H1 (cell line): ENCODE results near the gene SS18. TPM values are rescaled to one million over a fixed set of nuclear protein-coding genes. Genes with fewer than 3 reads are reported as not detected.

ENCODE experiments used
- CTCF ChIA-PET: fragments of 300-600 bp; sonication (Branson Sonifier 250); formaldehyde crosslinking; loops from one replicate; lab custom pipeline; 2021; ENCODE audit not compliant: partially characterized antibody; lab: Charles Lee
- POLR2A ChIA-PET: fragments of 300-600 bp; sonication (Branson Sonifier 250); formaldehyde crosslinking; loops from one replicate; lab custom pipeline; 2021; ENCODE audit warnings: inconsistent platforms; ENCODE audit not compliant: partially characterized antibody; lab: Charles Lee
- DNase-seq, 2 experiments: peaks; one replicate each; pipeline versions ENCODE4 v3.0.0 to v3.0.0-alpha.2; 2010 to 2022; ENCODE audit warnings: low spot score in 2 of 2, low read depth in 1 of 2, mixed read lengths in 1 of 2
- FAIRE-seq: peaks from 2 replicates; lab custom pipeline; 2011; peaks lifted over from hg19 to GRCh38; lab: Jason Lieb, UNC
- H2AFZ ChIP-seq: 2 replicates; pipeline ENCODE4 v1.8.1; 2012; ENCODE audit warnings: low read length, inconsistent platforms
- H2AK5ac ChIP-seq: 2 replicates; pipeline ENCODE4 v1.6.1; 2013; ENCODE audit warnings: low read depth, low read length
- H2BK120ac ChIP-seq: replicated peaks from 2 replicates; pipeline ENCODE3; 2013; ENCODE audit warnings: low read depth, low read length, inconsistent platforms
- H2BK12ac ChIP-seq: 2 replicates; pipeline ENCODE4 v1.6.1; 2013; ENCODE audit warnings: low read depth, low read length
- H2BK15ac ChIP-seq: 2 replicates; pipeline ENCODE4 v1.6.1; 2013; ENCODE audit warnings: low read length
- H2BK20ac ChIP-seq: 2 replicates; pipeline ENCODE4 v1.6.1; 2013; ENCODE audit warnings: low read length
- H2BK5ac ChIP-seq: 2 replicates; pipeline ENCODE4 v1.6.1; 2013; ENCODE audit warnings: low read depth, low read length
- H3K14ac ChIP-seq: 2 replicates; pipeline ENCODE4 v1.6.1; 2013; ENCODE audit warnings: inconsistent platforms; ENCODE audit not compliant: insufficient read length
- H3K18ac ChIP-seq: 2 replicates; pipeline ENCODE4 v1.6.1; 2013; ENCODE audit warnings: low read length; ENCODE audit errors: extremely low read depth
- H3K23ac ChIP-seq: 2 replicates; pipeline ENCODE4 v1.6.1; 2013; ENCODE audit warnings: inconsistent platforms; ENCODE audit not compliant: insufficient read length
- H3K23me2 ChIP-seq: 2 replicates; pipeline ENCODE4 v1.6.1; 2013; ENCODE audit warnings: low read depth, low read length
- H3K27ac ChIP-seq: 2 replicates; pipeline ENCODE4 v1.6.1; 2011; ENCODE audit warnings: low read depth, low read length, inconsistent platforms
- H3K27me3 ChIP-seq, 4 experiments: replicated peaks in 1 of 4; 1 replicate in 1 of 4; 2 replicates in 3 of 4; pipeline versions ENCODE4 v1.6.1 to v1.8.1; 2011 to 2013; ENCODE audit warnings: low read length in 3 of 4, mild to moderate bottlenecking in 3 of 4, inconsistent platforms in 2 of 4, mixed read lengths in 2 of 4, moderate library complexity in 1 of 4; ENCODE audit not compliant: control insufficient read depth in 3 of 4, insufficient read depth in 3 of 4; ENCODE audit errors: extremely low read depth in 1 of 4
- H3K36me3 ChIP-seq, 4 experiments: 2 replicates each; pipeline versions ENCODE4 v1.6.1 to v1.8.1; 2011 to 2013; ENCODE audit warnings: mild to moderate bottlenecking in 4 of 4, low read length in 3 of 4, moderate library complexity in 2 of 4, control low read depth in 1 of 4, inconsistent platforms in 1 of 4; ENCODE audit not compliant: insufficient read depth in 4 of 4, control insufficient read depth in 2 of 4
- H3K4ac ChIP-seq: replicated peaks from 2 replicates; pipeline ENCODE3; 2013; ENCODE audit warnings: low read length, low read depth, mixed read lengths, inconsistent platforms; ENCODE audit not compliant: insufficient read length
- H3K4me1 ChIP-seq, 4 experiments: replicated peaks in 1 of 4; 1 replicate in 1 of 4; 2 replicates in 3 of 4; pipeline versions ENCODE4 v1.6.1 to v1.8.1; 2011 to 2013; ENCODE audit warnings: low read length in 3 of 4, inconsistent platforms in 2 of 4, mixed read lengths in 1 of 4; ENCODE audit not compliant: insufficient read depth in 4 of 4, control insufficient read depth in 3 of 4
- H3K4me2 ChIP-seq, 2 experiments: 2 replicates each; pipeline versions ENCODE4 v1.6.1 to v1.8.1; 2011 to 2013; ENCODE audit warnings: low read depth in 2 of 2, low read length in 2 of 2, control low read depth in 1 of 2, inconsistent platforms in 1 of 2, mild to moderate bottlenecking in 1 of 2; ENCODE audit not compliant: insufficient read depth in 1 of 2
- H3K4me3 ChIP-seq, 4 experiments: fragments of 200-600, 300-600 bp in 1 of 4; sonication (generic), shearing (Covaris generic), sonication (Bioruptor Twin) in 1 of 4; 2 replicates each; pipeline versions ENCODE4 v1.5.1 to v1.8.1; 2011 to 2016; ENCODE audit warnings: low read length in 4 of 4, low read depth in 3 of 4, control low read depth in 2 of 4, inconsistent platforms in 2 of 4, mild to moderate bottlenecking in 2 of 4, mixed read lengths in 1 of 4, moderate library complexity in 1 of 4; ENCODE audit not compliant: insufficient read depth in 2 of 4; ENCODE audit errors: extremely low read depth in 1 of 4
- H3K56ac ChIP-seq: replicated peaks from 2 replicates; pipeline ENCODE3; 2013; ENCODE audit warnings: low read depth, mild to moderate bottlenecking, mixed read lengths, low read length, inconsistent platforms; ENCODE audit not compliant: insufficient read length
- H3K79me1 ChIP-seq: 2 replicates; pipeline ENCODE4 v1.6.1; 2013; ENCODE audit warnings: low read depth, low read length, control low read depth
- H3K79me2 ChIP-seq, 2 experiments: 2 replicates each; pipeline versions ENCODE4 v1.6.1 to v1.8.1; 2012 to 2013; ENCODE audit warnings: low read length in 2 of 2, mild to moderate bottlenecking in 2 of 2, inconsistent platforms in 1 of 2; ENCODE audit not compliant: insufficient read depth in 2 of 2, control insufficient read depth in 1 of 2
- H3K9ac ChIP-seq, 4 experiments: replicated peaks in 1 of 4; 1 replicate in 1 of 4; 2 replicates in 3 of 4; pipeline versions ENCODE4 v1.6.1 to v1.8.1; 2011 to 2013; ENCODE audit warnings: low read depth in 3 of 4, low read length in 3 of 4, control low read depth in 2 of 4, mild to moderate bottlenecking in 2 of 4, moderate library complexity in 2 of 4, inconsistent platforms in 1 of 4; ENCODE audit errors: extremely low read depth in 1 of 4
- H3K9me3 ChIP-seq, 2 experiments: 2 replicates each; pipeline versions ENCODE4 v1.6.1 to v1.8.1; 2012 to 2013; ENCODE audit warnings: mild to moderate bottlenecking in 2 of 2, moderate library complexity in 2 of 2, control low read depth in 1 of 2, inconsistent platforms in 1 of 2, low read depth in 1 of 2, low read length in 1 of 2, mixed read lengths in 1 of 2; ENCODE audit not compliant: insufficient read depth in 2 of 2
- H4K20me1 ChIP-seq, 2 experiments: replicated peaks in 1 of 2; 2 replicates each; pipeline versions ENCODE3 to v1.8.1; 2011 to 2013; ENCODE audit warnings: inconsistent platforms in 2 of 2, low read length in 2 of 2, mild to moderate bottlenecking in 1 of 2; ENCODE audit not compliant: insufficient read depth in 2 of 2, control insufficient read depth in 1 of 2
- H4K5ac ChIP-seq: 2 replicates; pipeline ENCODE4 v1.6.1; 2013; ENCODE audit warnings: low read length, low read depth, mixed read lengths, inconsistent platforms; ENCODE audit not compliant: insufficient read length
- H4K8ac ChIP-seq: 2 replicates; pipeline ENCODE4 v1.8.0; 2013; ENCODE audit warnings: mild to moderate bottlenecking, moderate library complexity, low read length, inconsistent platforms; ENCODE audit not compliant: insufficient read depth; ENCODE audit errors: extremely low read depth
- H4K91ac ChIP-seq: replicated peaks from 2 replicates; pipeline ENCODE3; 2013; ENCODE audit warnings: low read length, mixed read lengths, inconsistent platforms; ENCODE audit not compliant: insufficient read length
- CBX5 ChIP-seq: fragments of 300-800, 300-1000 bp; sonication (generic); IDR thresholded peaks from 2 replicates; pipeline ENCODE4 v1.7.1; 2016; ENCODE audit warnings: antibody characterized with exemption, low read length, low read depth
- CTBP2 ChIP-seq: IDR thresholded peaks from 2 replicates; pipeline ENCODE4 v1.7.0; 2011; ENCODE audit warnings: borderline replicate concordance, mild to moderate bottlenecking, moderate library complexity, mixed read lengths, low read length; ENCODE audit not compliant: insufficient read depth, insufficient read length
- EGR1 ChIP-seq: IDR thresholded peaks from 2 replicates; pipeline ENCODE4 v1.6.1; 2011; ENCODE audit warnings: low read depth, low read length, borderline replicate concordance
- EP300 ChIP-seq, 2 experiments: IDR thresholded peaks; 1 replicate in 1 of 2; 2 replicates in 1 of 2; pipeline ENCODE4 v1.6.1; 2011 to 2012; ENCODE audit warnings: low read depth in 2 of 2, low read length in 2 of 2, mild to moderate bottlenecking in 2 of 2, borderline replicate concordance in 1 of 2, inconsistent platforms in 1 of 2, moderate library complexity in 1 of 2
- POU5F1 ChIP-seq: IDR thresholded peaks from 2 replicates; pipeline ENCODE4 v1.6.1; 2011; ENCODE audit warnings: low read depth, mild to moderate bottlenecking, low read length, moderate library complexity
- RXRA ChIP-seq: IDR thresholded peaks from 2 replicates; pipeline ENCODE4 v1.6.1; 2011; ENCODE audit warnings: low read depth, mild to moderate bottlenecking, low read length, moderate library complexity; ENCODE audit not compliant: insufficient read depth
- SIN3A ChIP-seq, 2 experiments: IDR thresholded peaks in 1 of 2; conservative IDR thresholded peaks in 1 of 2; 2 replicates each; pipeline ENCODE4 v1.6.1; 2011 to 2012; ENCODE audit warnings: low read length in 2 of 2, improper control_type of control experiment in 1 of 2, low read depth in 1 of 2, mild to moderate bottlenecking in 1 of 2
- SIRT6 ChIP-seq: IDR thresholded peaks from one replicate; pipeline ENCODE4 v1.7.1; 2012; ENCODE audit warnings: low read length, inconsistent platforms
- TEAD4 ChIP-seq: IDR thresholded peaks from 2 replicates; pipeline ENCODE4 v1.6.1; 2012; ENCODE audit warnings: low read depth, low read length, inconsistent platforms, mixed read lengths
- WGBS, 2 experiments: shearing (Covaris generic) in 1 of 2; methylation state at CpG; one replicate each; pipeline versions ENCODE4 v1.1.6 to v1.1.7; 2013 to 2015; ENCODE audit warnings: low lambda C conversion rate in 2 of 2, mixed read lengths in 2 of 2, inconsistent platforms in 1 of 2, low coverage in 1 of 2, missing lambda C conversion rate in 1 of 2; ENCODE audit not compliant: insufficient replicate concordance in 2 of 2, insufficient coverage in 1 of 2, insufficient read length in 1 of 2; ENCODE audit errors: extremely low coverage in 1 of 2, missing lambda C conversion rate in 1 of 2; 5-methylcytosine and 5-hydroxymethylcytosine counted together
- polyA plus RNA-seq, 7 experiments: library from polyadenylated mRNA; depleted of rRNA in 3 of 7; stranded (reverse) in 5 of 7; unstranded in 2 of 7; fragments of >200 nt in 5 of 7; fragments of 200-250 nt in 2 of 7; gene quantifications; 1 replicate in 5 of 7; 2 replicates in 1 of 7; 4 replicates in 1 of 7; pipeline versions ENCODE4 v1.2.1 to v1.2.3, GENCODE V29; 2011 to 2013; ENCODE audit warnings: missing spikeins in 2 of 7, mixed read lengths in 2 of 7
- total RNA-seq: library from RNA; stranded (reverse); fragmentation: NEBNext Ultra II Directional; extraction: Animal tissue kit (Norgen Biotek cat#: 25700); gene quantifications from 2 replicates; pipeline ENCODE4 v1.2.1, GENCODE V29; 2021

Gene SS18
- total and polyA plus RNA-seq, 2 of the 8 experiments (the other 6 are each of a cell fraction or from before 2014, with no cell fraction given), result 83.5 to 106 TPM

- DNase-seq (no peak), FAIRE-seq (no peak)
- no peak overlapping the region for H3K23ac ChIP-seq
- peaks cover 4 to 5% of the 10 kb centered on the region in 2 experiments for H4K20me1 ChIP-seq
- H3K79me1 ChIP-seq, result no peaks in the 10 kb centered on the region
- no peaks in the 10 kb centered on the region for H3K27me3 ChIP-seq
- POLR2A ChIA-PET, result no interaction called here
- no peak overlapping the region for H3K9ac ChIP-seq
- H4K5ac ChIP-seq, result no peak overlapping the region
- H3K23me2 ChIP-seq, result peaks cover 11% of the 10 kb centered on the region
- no peak overlapping the region for H3K27ac ChIP-seq
- no peak overlapping the region for H2AK5ac ChIP-seq
- no peak overlapping the region for H3K4ac ChIP-seq
- H2BK5ac ChIP-seq, result no peak overlapping the region
- WGBS, 2 experiments, result 76% methylated on average over 3 of the region's 3 CpGs; no CpG with 5 or more reads in 1 of the 2 experiments
- no peak overlapping the region for H2BK20ac ChIP-seq
- H2AFZ ChIP-seq, result no peak overlapping the region
- no peak overlapping the region for H3K14ac ChIP-seq
- no peak overlapping the region for H2BK120ac ChIP-seq
- no peaks in the 10 kb centered on the region for H3K9me3 ChIP-seq
- TF ChIP-seq POU5F1 (no peak), RXRA (no peak), CBX5 (no peak), EP300 (IDR thresholded peaks at IDR 0.05; ENCODE audit: borderline replicate concordance in 1 of 2, low read depth in 2 of 2, low read length in 2 of 2) (no peak), SIRT6 (no peak), EGR1 (no peak), CTBP2 (no peak), TEAD4 (no peak), SIN3A (conservative IDR thresholded peaks at IDR 0.05 in 1 of 2, IDR thresholded peaks at IDR 0.05 in 1 of 2; ENCODE audit: low read depth in 1 of 2, low read length in 2 of 2) (no peak)
- H3K79me2 ChIP-seq, result peaks cover 0 to 61% of the 10 kb centered on the region in 2 experiments; a peak in 2 of 4 replicates
- H4K8ac ChIP-seq, result no peak overlapping the region
- no peak overlapping the region for H2BK15ac ChIP-seq
- H3K4me1 ChIP-seq, result peaks cover 0 to 9% (median 0%) of the 10 kb centered on the region in 4 experiments; a peak in 1 of 7 replicates
- peak overlapping the region in 2 of 4 experiments; percentile 8 to 98; a peak in 3 of 8 replicates for H3K4me3 ChIP-seq
- CTCF ChIA-PET, result interaction anchor here (0.6 to 0.7 kb wide), 2 partner anchors 193 to 522 kb away, joined by 3 read pairs; no protein-coding TSS in a partner anchor
- H4K91ac ChIP-seq, result no peak overlapping the region
- H3K56ac ChIP-seq, result no peak overlapping the region
- H2BK12ac ChIP-seq, result no peak overlapping the region
- H3K36me3 ChIP-seq, result peaks cover 0 to 34% (median 0%) of the 10 kb centered on the region in 4 experiments; a peak in 4 of 8 replicates
- peak overlapping the region; percentile 66 to 90; a peak in 3 of 4 replicates for H3K4me2 ChIP-seq
- no peak overlapping the region for H3K18ac ChIP-seq
Observed at GRCh38 chr18:26088487-26088886, 1.9 kb downstream of the SS18 start.
